Measurements from ENCODE around the gene ANXA8.

The ANXA8 gene

DNA sequence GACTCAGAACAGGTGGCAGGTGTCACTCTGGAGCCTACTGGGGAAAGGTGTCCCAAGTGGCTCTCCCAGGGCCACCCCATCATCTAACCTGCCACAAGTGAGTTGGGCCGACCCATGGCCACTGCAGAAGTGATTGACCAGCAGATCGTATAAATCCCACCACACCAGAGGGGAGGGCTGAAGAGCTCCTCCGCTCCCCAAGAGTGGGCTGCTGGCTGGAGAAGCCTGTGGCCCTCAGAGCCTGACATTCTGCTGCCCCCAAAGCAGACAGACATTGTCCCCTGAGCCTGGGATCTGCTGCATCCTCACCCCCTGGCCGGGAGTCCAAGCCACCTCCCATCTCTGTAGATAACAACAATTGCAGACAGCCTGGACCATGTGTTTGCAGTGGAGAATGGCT, 36.7 kb downstream of the ANXA8 start:
- DNase-seq (ENCODE audit: low read depth) = no peak

DNA sequence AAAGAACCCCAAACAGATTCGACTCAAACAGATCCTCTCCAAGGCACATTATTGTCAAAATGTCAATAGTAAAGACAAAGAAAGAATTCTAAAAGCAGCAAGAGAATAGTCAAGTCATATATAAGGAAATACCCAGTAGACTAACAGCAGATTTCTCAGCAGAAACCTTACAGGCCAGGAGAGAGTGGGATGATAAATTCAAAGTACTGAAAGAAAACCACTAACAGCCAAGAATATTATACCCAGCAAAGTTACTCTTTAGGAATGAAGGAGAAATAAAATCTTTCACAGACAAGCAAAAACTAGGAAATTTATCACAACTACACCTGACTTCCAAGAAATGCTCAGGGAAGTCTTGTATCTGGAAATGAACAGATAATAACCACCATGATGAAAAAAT, 38.2 kb downstream of the ANXA8 start:
- DNase-seq (ENCODE audit: low read depth) = no peak

DNA sequence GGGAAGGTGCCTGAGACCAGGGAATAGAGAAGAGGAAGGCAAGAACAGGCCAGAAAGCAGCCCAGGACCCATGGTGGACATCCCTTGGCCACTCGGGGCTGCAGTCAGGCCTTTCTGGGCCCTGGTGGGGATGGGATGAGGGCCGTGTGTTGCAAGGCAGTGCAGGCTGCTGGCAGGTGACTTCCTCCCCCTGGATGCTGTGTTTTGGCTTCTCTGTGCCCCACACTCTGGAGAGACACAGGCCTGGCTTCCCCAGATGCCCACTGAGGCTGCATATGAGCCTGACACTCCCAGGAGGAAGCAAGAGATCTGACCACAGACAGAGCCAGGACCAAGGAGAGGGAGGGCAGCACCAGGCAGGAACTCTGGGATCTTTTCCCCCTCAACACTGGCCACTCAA, 39.9 kb downstream of the ANXA8 start:
- no peak for DNase-seq (ENCODE audit: low read depth)

- DNase-seq (ENCODE audit: low read depth) = no peak
These were observed 40.8 kb downstream of the ANXA8 start for GRCh38 chr10:47443145-47443544.

- no peak for DNase-seq (ENCODE audit: low read depth)
These were observed 41.6 kb downstream of the ANXA8 start for GRCh38 chr10:47442351-47442750.

- DNase-seq (ENCODE audit: low read depth) = no peak
These were observed 42.0 kb downstream of the ANXA8 start for GRCh38 chr10:47441938-47442337.

- DNase-seq (ENCODE audit: low read depth) = no peak
These were observed 43.7 kb downstream of the ANXA8 start for GRCh38 chr10:47440207-47440606.

GRCh38 chr10:47438857-47439474, 44.9 kb downstream of the ANXA8 start:
- DNase-seq (ENCODE audit: low read depth) = no peak

GRCh38 chr10:47435081-47435480, 48.8 kb downstream of the ANXA8 start:
- DNase-seq (ENCODE audit: low read depth) = no peak

GRCh38 chr10:47425813-47426419, 58.0 kb downstream of the ANXA8 start:
- no peak for DNase-seq (ENCODE audit: low read depth)

- no peak for DNase-seq (ENCODE audit: low read depth)
These were observed 59.7 kb downstream of the ANXA8 start for GRCh38 chr10:47424231-47424630.

- no peak for DNase-seq (ENCODE audit: low read depth)
These were observed 60.4 kb downstream of the ANXA8 start for GRCh38 chr10:47423476-47423875.

GRCh38 chr10:47421057-47421952, 62.6 kb downstream of the ANXA8 start:
- no peak for DNase-seq (ENCODE audit: low read depth)

- no peak for DNase-seq (ENCODE audit: low read depth)
These were observed 63.4 kb downstream of the ANXA8 start for GRCh38 chr10:47420305-47421056.

DNA sequence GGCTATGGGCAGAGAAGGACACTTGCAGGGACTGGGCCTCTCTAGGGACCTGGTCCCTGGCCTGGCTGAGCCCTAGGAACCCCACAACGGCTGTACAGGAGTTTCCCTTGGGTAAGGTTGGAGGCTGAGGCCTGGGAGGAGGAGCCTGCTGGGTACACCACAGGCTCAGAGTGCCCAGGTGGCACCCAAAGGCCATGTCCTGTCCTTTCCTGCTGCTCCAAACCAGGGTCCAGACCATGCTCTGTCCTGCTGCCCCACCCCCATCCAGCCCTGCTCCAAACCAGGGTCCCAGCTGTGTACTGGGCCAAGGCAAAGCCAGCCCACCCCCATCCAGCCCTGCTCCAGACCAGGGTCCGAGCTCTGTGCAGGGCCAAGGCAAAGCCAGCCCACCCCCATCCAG, 64.5 kb downstream of the ANXA8 start:
- no peak for DNase-seq (ENCODE audit: low read depth)

GRCh38 chr10:47418966-47419365, 64.9 kb downstream of the ANXA8 start:
- DNase-seq (ENCODE audit: low read depth) = no peak

GRCh38 chr10:47418321-47418720, 65.6 kb downstream of the ANXA8 start:
- no peak for DNase-seq (ENCODE audit: low read depth)
